Keratinocyte (primary cell): ENCODE results near the gene SYNE4. TPM values are rescaled to one million over a fixed set of nuclear protein-coding genes. Genes with fewer than 3 reads are reported as not detected.

Source experiments
- DNase-seq: peaks from one replicate; pipeline ENCODE4 v3.0.0-alpha.2; 2011; ENCODE audit warnings: low read depth, missing footprints, low spot score
- FAIRE-seq: peaks from 2 replicates; lab custom pipeline; 2011; peaks lifted over from hg19 to GRCh38; lab: Jason Lieb, UNC
- H2AFZ ChIP-seq: 2 replicates; pipeline ENCODE4 v1.6.0; 2012; ENCODE audit warnings: low read length, control low read depth, inconsistent platforms; ENCODE audit not compliant: control insufficient read depth
- H3K27ac ChIP-seq: 2 replicates; pipeline ENCODE4 v1.5.1; 2011; ENCODE audit warnings: low read length; ENCODE audit not compliant: control insufficient read depth, insufficient read depth
- H3K27me3 ChIP-seq: 3 replicates; pipeline ENCODE4 v1.6.0; 2011; ENCODE audit warnings: low read length; ENCODE audit not compliant: control insufficient read depth, insufficient read depth; ENCODE audit errors: extremely low read depth
- H3K36me3 ChIP-seq, 2 experiments: 2 replicates in 1 of 2; 3 replicates in 1 of 2; pipeline ENCODE4 v1.5.1; 2011; ENCODE audit warnings: low read length in 2 of 2, mild to moderate bottlenecking in 1 of 2; ENCODE audit not compliant: control insufficient read depth in 2 of 2, insufficient read depth in 2 of 2; ENCODE audit errors: extremely low read depth in 1 of 2
- H3K4me1 ChIP-seq: 3 replicates; pipeline ENCODE4 v1.5.1; 2011; ENCODE audit warnings: low read length; ENCODE audit not compliant: control insufficient read depth, insufficient read depth; ENCODE audit errors: extremely low read depth
- H3K4me2 ChIP-seq: 3 replicates; pipeline ENCODE4 v1.6.0; 2011; ENCODE audit warnings: low read depth, low read length; ENCODE audit not compliant: control insufficient read depth, insufficient read depth; ENCODE audit errors: extremely low read depth
- H3K4me3 ChIP-seq, 3 experiments: fragments of 200-600 bp in 1 of 3; sonication (generic) in 1 of 3; 2 replicates in 2 of 3; 3 replicates in 1 of 3; pipeline ENCODE4 v1.5.1; 2011 to 2016; ENCODE audit warnings: low read length in 3 of 3, mild to moderate bottlenecking in 3 of 3, control low read depth in 2 of 3, inconsistent platforms in 1 of 3, low read depth in 1 of 3, mixed read lengths in 1 of 3, mixed run types in 1 of 3, moderate library complexity in 1 of 3; ENCODE audit not compliant: control insufficient read depth in 2 of 3, insufficient read depth in 2 of 3; ENCODE audit errors: extremely low read depth in 1 of 3
- H3K79me2 ChIP-seq: 2 replicates; pipeline ENCODE4 v1.6.0; 2012; ENCODE audit warnings: low read length; ENCODE audit not compliant: control insufficient read depth, insufficient read depth
- H3K9ac ChIP-seq: 3 replicates; pipeline ENCODE4 v1.6.0; 2011; ENCODE audit warnings: low read length; ENCODE audit not compliant: control insufficient read depth, insufficient read depth; ENCODE audit errors: extremely low read depth
- H3K9me1 ChIP-seq: 3 replicates; pipeline ENCODE4 v1.6.0; 2011; ENCODE audit warnings: low read length; ENCODE audit not compliant: control insufficient read depth, insufficient read depth; ENCODE audit errors: extremely low read depth
- H3K9me3 ChIP-seq: 2 replicates; pipeline ENCODE4 v1.5.1; 2012; ENCODE audit warnings: low read depth, low read length; ENCODE audit not compliant: control insufficient read depth
- H4K20me1 ChIP-seq: 3 replicates; pipeline ENCODE4 v1.6.0; 2011; ENCODE audit warnings: low read length; ENCODE audit not compliant: control insufficient read depth, insufficient read depth; ENCODE audit errors: extremely low read depth
- CTCF ChIP-seq, 3 experiments: IDR thresholded peaks in 1 of 3; conservative IDR thresholded peaks in 1 of 3; optimal IDR thresholded peaks in 1 of 3; 2 replicates in 2 of 3; 3 replicates in 1 of 3; pipeline versions ENCODE3 to v1.5.1; 2011; ENCODE audit warnings: low read length in 3 of 3, mild to moderate bottlenecking in 3 of 3, moderate library complexity in 2 of 3, control low read depth in 1 of 3, inconsistent platforms in 1 of 3; ENCODE audit not compliant: insufficient read depth in 2 of 3; ENCODE audit errors: extremely low read depth in 1 of 3
- EZH2 ChIP-seq: IDR thresholded peaks from one replicate; pipeline ENCODE4 v1.6.1; 2012; ENCODE audit warnings: inconsistent platforms, mild to moderate bottlenecking, low read length, moderate library complexity
- dilution Hi-C: fragments of 300-500 bp; cut with MboI; formaldehyde crosslinking; loops from one replicate; pipeline ENCODE4 v1.7.0; 2020; ENCODE audit warnings: low sequenced_read_pairs; ENCODE audit not compliant: extremely low pct_ligation_motif_present
- polyA plus RNA-seq, 5 experiments: library from polyadenylated mRNA; depleted of rRNA in 3 of 5; stranded (reverse) in 3 of 5; stranded (forward) in 1 of 5; unstranded in 1 of 5; fragments of >200 nt; gene quantifications; 1 replicate in 1 of 5; 2 replicates in 3 of 5; 3 replicates in 1 of 5; pipeline versions ENCODE4 v1.2.1 to v1.2.3, GENCODE V29; 2011 to 2012; ENCODE audit warnings: missing spikeins in 2 of 5, low read depth in 1 of 5, low replicate concordance in 1 of 5

The SYNE4 gene
- polyA plus RNA-seq, 1 donor (not counting 4 experiments of a cell fraction or from before 2014, with no cell fraction given) = 0.28 TPM

GRCh38 chr19:36028313-36029041 is 19.9 kb upstream of the SYNE4 start:
- TF ChIP-seq CTCF (optimal IDR thresholded peaks at IDR 0.05 in 1 of 3, IDR thresholded peaks at IDR 0.05 in 1 of 3, conservative IDR thresholded peaks at IDR 0.05 in 1 of 3; ENCODE audit: extremely low read depth in 1 of 3, insufficient read depth in 2 of 3, low read length in 3 of 3) (no peak), EZH2 (no peak)
- H3K9me3 ChIP-seq = no peaks in the 10 kb centered on the region
- no peaks in the 10 kb centered on the region for H3K9me1 ChIP-seq
- H3K4me3 ChIP-seq = no peak overlapping the region
- no peak overlapping the region for H3K9ac ChIP-seq
- DNase-seq = no peak
- H3K36me3 ChIP-seq = peaks cover 1 to 9% of the 10 kb centered on the region in 2 experiments
- no peak overlapping the region for H3K27ac ChIP-seq
- no peaks in the 10 kb centered on the region for H3K27me3 ChIP-seq
- FAIRE-seq = no peak
- dilution Hi-C loops = no loop called here
- H3K4me1 ChIP-seq = no peaks in the 10 kb centered on the region
- no peaks in the 10 kb centered on the region for H3K79me2 ChIP-seq
- no peak overlapping the region for H2AFZ ChIP-seq
- H3K4me2 ChIP-seq = no peak overlapping the region
- no peaks in the 10 kb centered on the region for H4K20me1 ChIP-seq

- H4K20me1 ChIP-seq = no peaks in the 10 kb centered on the region
- no peaks in the 10 kb centered on the region for H3K4me1 ChIP-seq
- H3K36me3 ChIP-seq = peaks cover 1 to 10% of the 10 kb centered on the region in 2 experiments
- DNase-seq (no peak), FAIRE-seq (no peak)
- no peak overlapping the region for H2AFZ ChIP-seq
- no peak overlapping the region for H3K9ac ChIP-seq
- no peak overlapping the region for H3K27ac ChIP-seq
- TF ChIP-seq EZH2 = no peak
- no peak for TF ChIP-seq CTCF (optimal IDR thresholded peaks at IDR 0.05 in 1 of 3, IDR thresholded peaks at IDR 0.05 in 1 of 3, conservative IDR thresholded peaks at IDR 0.05 in 1 of 3; ENCODE audit: extremely low read depth in 1 of 3, insufficient read depth in 2 of 3, low read length in 3 of 3)
- no peak overlapping the region for H3K4me3 ChIP-seq
- no peaks in the 10 kb centered on the region for H3K27me3 ChIP-seq
- no peaks in the 10 kb centered on the region for H3K9me3 ChIP-seq
- no peak overlapping the region for H3K4me2 ChIP-seq
- no peaks in the 10 kb centered on the region for H3K79me2 ChIP-seq
- dilution Hi-C loops = no loop called here
- no peaks in the 10 kb centered on the region for H3K9me1 ChIP-seq
Observed at GRCh38 chr19:36027696-36028095, 19.1 kb upstream of the SYNE4 start.
